ENCODE data around the gene CHRDL2.
"Not testable (repeated sequence)": the region's sequence is repeated elsewhere in the genome, so short reads cannot be mapped to it uniquely, and the experiment has no call there.

The CHRDL2 gene

GRCh38 chr11:74662487-74663103 is 68.6 kb downstream of the CHRDL2 start:
- DNase-seq: no peak

DNA sequence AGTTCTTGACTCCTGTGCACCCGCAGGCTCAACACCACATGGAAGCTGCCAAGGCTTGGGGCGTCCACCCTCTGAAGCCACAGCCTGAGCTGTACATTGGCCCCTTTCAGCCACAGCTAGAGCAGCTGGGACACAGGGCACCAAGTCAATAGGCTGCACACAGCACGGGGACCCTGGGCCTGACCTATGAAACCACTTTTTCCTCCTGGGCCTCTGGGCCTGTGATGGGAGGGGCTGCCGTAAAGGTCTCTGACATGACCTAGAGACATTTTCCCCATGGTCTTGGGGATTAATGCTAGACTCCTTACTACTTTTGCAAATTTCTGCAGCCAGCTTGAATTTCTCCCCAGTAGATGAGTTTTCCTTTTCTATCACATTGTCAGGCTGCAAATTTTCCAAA is 72.1 kb downstream of the CHRDL2 start:
- not testable (repeated sequence) for DNase-seq

GRCh38 chr11:74654976-74655375 is 76.2 kb downstream of the CHRDL2 start:
- DNase-seq: no peak

- DNase-seq: no peak
Observed at GRCh38 chr11:74650498-74650897, 80.7 kb downstream of the CHRDL2 start.

GRCh38 chr11:74648894-74649293 is 82.3 kb downstream of the CHRDL2 start:
- DNase-seq: no peak

DNA sequence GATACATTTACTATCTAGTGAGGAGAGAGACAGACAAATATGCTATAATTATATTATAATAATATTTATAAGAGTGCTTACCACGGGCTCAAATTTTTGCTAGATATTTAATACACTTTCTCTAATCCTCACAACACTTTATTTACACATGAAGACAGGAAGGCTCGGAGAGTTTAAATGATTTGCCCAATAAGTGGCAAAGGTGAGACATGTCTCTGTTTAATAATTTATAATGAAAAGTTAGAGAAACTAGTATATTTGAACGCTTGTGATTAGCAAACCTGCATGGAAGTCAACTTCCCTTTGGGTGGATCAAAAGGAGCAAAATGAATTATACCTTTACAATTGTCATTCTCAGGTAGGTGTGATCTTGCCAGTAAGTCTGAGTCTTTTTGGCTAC is 83.4 kb downstream of the CHRDL2 start:
- no peak for DNase-seq

DNA sequence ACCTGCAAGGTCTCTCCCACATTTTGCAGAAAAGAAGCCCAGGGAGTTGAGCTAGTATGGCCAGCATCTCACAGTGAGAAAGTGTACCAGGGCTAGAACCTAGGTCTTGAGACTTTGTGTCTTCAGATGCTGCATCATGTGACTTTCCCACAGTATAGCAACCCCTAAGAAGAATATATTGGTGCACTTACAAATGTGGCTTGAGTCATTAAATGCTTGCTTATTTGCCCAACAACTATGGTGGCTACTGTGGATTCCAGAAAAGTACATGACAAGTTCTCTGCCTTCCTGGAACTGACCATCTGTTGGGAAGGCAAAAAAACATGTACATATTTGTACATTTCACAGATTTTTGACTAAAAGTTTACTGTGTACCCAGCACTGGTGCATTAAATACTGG is 83.8 kb downstream of the CHRDL2 start:
- no peak for DNase-seq

DNA sequence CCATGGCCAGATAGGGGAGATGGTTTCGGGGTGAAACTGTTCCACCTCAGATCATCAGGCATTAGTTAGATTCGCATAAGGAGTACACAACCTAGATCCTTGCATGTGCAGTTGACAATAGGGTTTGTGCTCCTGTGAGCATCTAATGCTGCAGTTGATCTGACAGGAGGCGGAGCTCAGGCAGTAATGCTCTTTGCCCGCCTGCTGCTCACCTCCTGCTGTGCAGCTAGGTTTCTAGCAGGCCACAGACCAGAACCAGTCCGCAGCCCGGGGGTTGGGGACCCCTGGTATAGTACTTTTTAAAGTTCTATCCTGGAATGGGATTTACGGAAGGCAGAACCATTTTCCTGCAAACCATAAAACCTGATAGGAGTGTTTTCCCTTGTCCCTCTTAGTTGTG is 84.3 kb downstream of the CHRDL2 start:
- no peak for DNase-seq

Measured in activated CD4-positive, alpha-beta T cell treated with anti-CD3 and anti-CD28 coated beads for 4 hours (primary cell).